CD4-positive, alpha-beta T cell treated with Interleukin-6 at 100 ng/mL for 8 hours (primary cell): ENCODE results near the gene CALML6.

ENCODE experiments used
- DNase-seq: peaks from one replicate; pipeline ENCODE4 v3.0.0-alpha.2; 2020; ENCODE audit warnings: mixed read lengths, low spot score

Gene CALML6

GRCh38 chr1:1942753-1943656 is 27.9 kb downstream of the CALML6 start:
- no peak for DNase-seq

- DNase-seq = peak; percentile 50
Measured at GRCh38 chr1:1943834-1944570, 28.9 kb downstream of the CALML6 start.

- DNase-seq = no peak
Measured at GRCh38 chr1:1945782-1946393, 30.8 kb downstream of the CALML6 start.

GRCh38 chr1:1946540-1946939 is 31.5 kb downstream of the CALML6 start:
- DNase-seq = no peak

GRCh38 chr1:1947493-1947892 is 32.4 kb downstream of the CALML6 start:
- no peak for DNase-seq

- no peak for DNase-seq
Measured at GRCh38 chr1:1948783-1949182, 33.7 kb downstream of the CALML6 start.

GRCh38 chr1:1950940-1951339 is 35.9 kb downstream of the CALML6 start:
- no peak for DNase-seq

- DNase-seq = no peak
Measured at GRCh38 chr1:1954015-1954414, 39.0 kb downstream of the CALML6 start.

- DNase-seq = no peak
Measured at GRCh38 chr1:1954831-1955441, 39.9 kb downstream of the CALML6 start.

GRCh38 chr1:1955621-1956094 is 40.6 kb downstream of the CALML6 start:
- DNase-seq = no peak

- DNase-seq = no peak
Measured at GRCh38 chr1:1956101-1956500, 41.0 kb downstream of the CALML6 start.

- no peak for DNase-seq
Measured at GRCh38 chr1:1956586-1957532, 41.8 kb downstream of the CALML6 start.

GRCh38 chr1:1957533-1957961 is 42.5 kb downstream of the CALML6 start:
- DNase-seq = no peak

GRCh38 chr1:1958071-1958541 is 43.0 kb downstream of the CALML6 start:
- DNase-seq = no peak

- no peak for DNase-seq
Measured at GRCh38 chr1:1959459-1959839, 44.4 kb downstream of the CALML6 start.

- DNase-seq = peak; percentile 48
Measured at GRCh38 chr1:1959840-1960479, 44.9 kb downstream of the CALML6 start.

- DNase-seq = no peak
Measured at GRCh38 chr1:1960480-1961196, 45.6 kb downstream of the CALML6 start.

GRCh38 chr1:1962752-1963151 is 47.7 kb downstream of the CALML6 start:
- DNase-seq = no peak

- DNase-seq = no peak
Measured at GRCh38 chr1:1963570-1963969, 48.5 kb downstream of the CALML6 start.

GRCh38 chr1:1964811-1965210 is 49.8 kb downstream of the CALML6 start:
- DNase-seq = no peak
